Uterus (tissue), 2 donors: ENCODE data around the gene FIBCD1.

Experiments
- POLR2A ChIP-seq, 2 donors: fragments of 450-650 bp; IDR thresholded peaks; one replicate each; pipeline ENCODE4 v1.6.1; 2016; ENCODE audit warnings: antibody characterized with exemption in 2 of 2, mild to moderate bottlenecking in 1 of 2, moderate library complexity in 1 of 2
- TF ChIP-seq, protein P1 (sequence below), 4 experiments: fragments of 200-600 bp in 2 of 4; fragments of 450-650 bp in 2 of 4; sonication (generic) in 2 of 4; IDR thresholded peaks; one replicate each; pipeline ENCODE4 v1.5.1; 2016 to 2019; ENCODE audit warnings: antibody characterized with exemption in 4 of 4, mild to moderate bottlenecking in 2 of 4, moderate library complexity in 1 of 4

DNA sequence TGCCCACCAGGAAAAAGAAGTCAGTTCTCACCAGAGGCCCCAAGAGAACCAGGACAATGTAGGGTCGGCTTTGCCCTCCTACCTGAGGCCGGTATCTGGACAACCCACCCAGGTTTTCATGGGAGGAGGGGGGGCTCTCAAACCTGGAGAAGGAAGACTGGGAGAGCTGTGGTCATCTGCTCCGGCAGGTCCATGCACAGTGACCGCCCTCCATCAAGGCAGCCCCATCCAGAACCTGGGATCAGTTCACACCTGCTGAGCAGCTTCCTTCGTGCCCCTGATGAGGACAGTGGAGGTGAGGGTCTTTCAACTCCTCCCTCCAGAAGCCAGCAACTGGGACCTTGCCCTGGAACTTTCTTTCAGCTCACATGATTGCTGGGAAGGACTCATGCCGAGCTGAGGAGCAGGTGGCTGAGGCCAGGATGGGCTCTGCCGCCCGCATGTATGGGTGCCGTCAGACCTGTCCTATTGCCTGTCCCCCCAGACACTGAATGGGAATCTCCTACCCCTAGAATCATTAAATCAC, 20.8 kb upstream of the FIBCD1 start:
- TF ChIP-seq, protein P1, sequence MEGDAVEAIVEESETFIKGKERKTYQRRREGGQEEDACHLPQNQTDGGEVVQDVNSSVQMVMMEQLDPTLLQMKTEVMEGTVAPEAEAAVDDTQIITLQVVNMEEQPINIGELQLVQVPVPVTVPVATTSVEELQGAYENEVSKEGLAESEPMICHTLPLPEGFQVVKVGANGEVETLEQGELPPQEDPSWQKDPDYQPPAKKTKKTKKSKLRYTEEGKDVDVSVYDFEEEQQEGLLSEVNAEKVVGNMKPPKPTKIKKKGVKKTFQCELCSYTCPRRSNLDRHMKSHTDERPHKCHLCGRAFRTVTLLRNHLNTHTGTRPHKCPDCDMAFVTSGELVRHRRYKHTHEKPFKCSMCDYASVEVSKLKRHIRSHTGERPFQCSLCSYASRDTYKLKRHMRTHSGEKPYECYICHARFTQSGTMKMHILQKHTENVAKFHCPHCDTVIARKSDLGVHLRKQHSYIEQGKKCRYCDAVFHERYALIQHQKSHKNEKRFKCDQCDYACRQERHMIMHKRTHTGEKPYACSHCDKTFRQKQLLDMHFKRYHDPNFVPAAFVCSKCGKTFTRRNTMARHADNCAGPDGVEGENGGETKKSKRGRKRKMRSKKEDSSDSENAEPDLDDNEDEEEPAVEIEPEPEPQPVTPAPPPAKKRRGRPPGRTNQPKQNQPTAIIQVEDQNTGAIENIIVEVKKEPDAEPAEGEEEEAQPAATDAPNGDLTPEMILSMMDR (IDR thresholded peaks at IDR 0.05) = no peak
- TF ChIP-seq POLR2A (IDR thresholded peaks at IDR 0.05) = no peak
